Raji (cell line): ENCODE results near the gene STOX2.

Experiments used
- POLR2A ChIP-seq: IDR thresholded peaks from 2 replicates; pipeline ENCODE4 v1.6.1; 2011; ENCODE audit warnings: low read depth, low read length, control low read depth; ENCODE audit not compliant: insufficient read depth

Gene STOX2

DNA sequence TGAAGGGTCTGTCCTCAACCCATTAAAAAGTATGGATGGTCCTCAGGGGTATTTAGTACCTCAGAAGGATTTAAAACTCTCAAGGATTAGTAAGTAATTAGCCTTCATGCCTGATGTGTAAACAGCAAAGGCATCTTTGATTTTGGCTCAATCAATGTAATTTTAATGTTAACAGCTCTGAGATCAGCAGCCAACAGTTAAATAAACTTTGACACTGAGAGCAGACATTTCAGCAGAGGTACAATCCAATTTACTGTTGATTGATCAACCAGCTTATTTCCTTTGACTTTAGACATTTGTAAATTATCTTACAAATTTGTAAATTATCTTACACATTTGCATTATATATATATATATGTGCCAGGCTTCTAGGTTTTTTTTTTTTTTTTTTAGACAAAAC lies 36.9 kb downstream of the STOX2 start:
- no peak for TF ChIP-seq POLR2A

DNA sequence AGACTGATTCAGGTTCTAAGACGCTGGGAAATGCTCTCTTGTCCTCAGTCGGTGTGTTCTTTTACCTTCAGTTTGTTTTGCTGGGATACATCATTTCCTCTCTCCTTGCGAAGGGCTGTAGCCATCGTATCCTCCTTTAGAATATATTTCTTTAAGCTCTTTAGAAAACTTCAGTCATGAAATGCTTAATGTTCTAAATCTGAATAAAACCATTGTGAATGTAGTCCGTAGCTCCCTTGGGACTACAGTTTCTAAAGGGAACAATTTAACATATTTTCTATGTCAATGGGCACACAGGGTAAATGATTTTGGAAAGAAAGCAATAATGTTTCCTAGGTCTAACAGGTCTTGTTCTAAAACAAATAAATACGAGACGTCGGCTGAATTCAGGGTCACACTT lies 40.6 kb downstream of the STOX2 start:
- no peak for TF ChIP-seq POLR2A

DNA sequence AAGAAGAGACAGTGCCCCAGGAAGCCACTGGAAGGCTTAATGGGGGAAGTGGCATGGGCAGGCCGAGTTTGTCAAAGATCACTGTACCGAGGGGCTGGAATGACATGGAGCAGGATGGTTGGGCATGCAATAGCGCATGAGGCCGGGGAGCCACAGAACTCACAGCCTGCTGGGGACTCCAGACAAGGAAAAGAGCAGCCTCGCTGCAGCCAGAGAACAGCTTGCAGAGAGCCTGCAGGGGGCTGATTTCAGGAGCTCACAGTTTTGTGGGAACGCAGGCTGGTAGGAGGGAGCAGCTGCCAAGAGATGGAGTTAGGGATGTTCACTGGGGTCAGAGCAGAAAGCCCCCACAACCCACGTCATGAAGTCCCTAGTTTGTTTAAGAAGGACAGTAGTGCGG lies 45.4 kb downstream of the STOX2 start:
- TF ChIP-seq POLR2A, result no peak

DNA sequence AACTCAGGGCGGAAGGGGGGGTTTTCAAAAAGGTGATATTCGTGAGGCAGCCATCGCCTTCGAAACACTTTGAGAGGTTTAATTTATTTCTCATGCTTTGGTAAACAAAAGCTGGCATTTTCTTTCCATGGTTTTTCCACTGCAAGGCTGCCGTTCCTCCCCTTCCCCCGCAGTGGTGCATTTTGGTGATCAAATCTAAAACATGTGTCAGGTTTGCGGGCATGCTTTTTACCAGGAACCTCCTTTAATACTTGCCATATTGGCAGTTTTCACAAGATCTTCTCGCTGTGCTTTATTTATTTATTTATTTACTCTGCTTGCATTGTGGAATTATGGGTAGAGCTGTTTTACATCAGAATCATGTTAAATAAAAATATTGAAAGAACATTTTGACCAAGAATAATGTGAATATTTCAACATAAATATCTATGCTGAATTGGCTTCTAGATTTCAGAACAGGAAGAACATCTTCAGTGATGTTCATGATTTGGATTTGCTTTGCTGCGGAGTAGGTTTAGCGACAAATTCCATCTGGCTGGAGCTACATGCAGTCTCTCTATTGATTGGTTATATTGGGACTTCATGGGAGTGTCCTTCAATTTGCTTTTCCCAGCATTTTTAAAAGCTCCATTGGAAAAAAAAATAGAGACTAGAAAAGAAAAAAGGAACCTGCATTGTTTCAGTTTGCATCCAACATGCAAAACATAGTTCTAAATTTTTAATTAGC lies 54.4 kb downstream of the STOX2 start:
- TF ChIP-seq POLR2A, result no peak

DNA sequence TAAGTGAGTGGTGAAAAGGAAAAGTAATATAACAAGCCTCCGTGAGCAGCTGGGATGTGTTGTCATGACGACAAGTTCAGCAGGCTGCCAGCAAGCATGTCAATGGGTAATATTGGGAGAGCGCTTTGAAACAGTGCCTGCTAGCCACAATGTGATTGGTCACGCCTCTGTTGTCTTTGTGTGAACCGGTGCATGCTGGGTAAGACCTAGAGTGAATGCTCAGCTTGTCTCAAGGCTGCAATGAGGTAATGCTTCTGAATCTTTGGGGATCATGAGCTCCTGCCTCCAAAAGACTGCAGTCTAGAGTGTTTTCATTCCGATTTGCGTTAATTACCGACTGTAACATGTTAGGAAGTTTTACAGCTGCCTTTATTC lies 54.9 kb downstream of the STOX2 start:
- TF ChIP-seq POLR2A, result no peak

DNA sequence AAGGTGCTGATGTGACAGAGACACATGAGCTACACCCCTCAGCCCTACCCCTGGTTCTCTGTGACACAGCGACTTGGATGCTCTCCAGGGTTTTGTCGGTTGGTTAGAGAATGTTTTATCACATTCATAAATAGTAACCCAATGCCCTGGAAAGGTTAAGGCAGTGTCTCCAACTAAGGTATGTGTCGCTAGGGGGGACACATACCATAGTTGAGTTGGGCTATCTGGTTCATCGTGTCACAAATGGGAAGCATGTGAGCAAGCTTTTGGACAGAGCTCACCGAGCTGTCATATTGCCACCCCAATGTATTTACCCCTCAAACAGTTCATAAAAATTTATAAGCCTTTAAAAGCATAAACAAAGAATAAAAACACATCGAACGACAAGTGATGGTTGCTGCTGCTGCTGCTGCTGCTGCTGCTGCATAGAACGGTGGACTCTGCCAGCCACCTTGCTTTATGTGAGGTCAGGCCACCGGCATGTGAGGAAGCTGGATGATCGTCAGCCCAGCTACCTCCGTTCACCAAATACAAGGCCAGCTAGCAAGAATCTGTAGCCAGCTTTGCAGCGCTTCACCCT lies 55.9 kb downstream of the STOX2 start:
- TF ChIP-seq POLR2A, result no peak

DNA sequence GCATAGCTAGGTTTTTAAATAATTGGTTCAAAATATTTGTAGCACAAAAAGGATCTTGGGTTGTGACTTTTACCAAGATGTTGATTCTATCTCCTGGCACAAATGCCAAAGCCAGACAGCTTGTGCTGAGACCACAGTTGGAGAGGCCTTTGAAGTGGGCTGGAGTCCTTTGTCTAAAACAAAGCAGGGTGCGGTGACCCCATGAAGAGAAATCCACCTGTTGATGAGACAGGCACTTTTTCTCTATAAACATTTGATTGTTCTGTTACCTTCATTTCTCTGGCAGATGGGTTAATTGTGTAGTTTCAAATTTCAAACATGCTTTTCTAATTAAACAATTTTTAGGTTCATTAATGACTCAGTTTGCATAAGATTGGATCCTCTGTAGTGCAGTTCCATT lies 56.7 kb downstream of the STOX2 start:
- TF ChIP-seq POLR2A, result no peak

DNA sequence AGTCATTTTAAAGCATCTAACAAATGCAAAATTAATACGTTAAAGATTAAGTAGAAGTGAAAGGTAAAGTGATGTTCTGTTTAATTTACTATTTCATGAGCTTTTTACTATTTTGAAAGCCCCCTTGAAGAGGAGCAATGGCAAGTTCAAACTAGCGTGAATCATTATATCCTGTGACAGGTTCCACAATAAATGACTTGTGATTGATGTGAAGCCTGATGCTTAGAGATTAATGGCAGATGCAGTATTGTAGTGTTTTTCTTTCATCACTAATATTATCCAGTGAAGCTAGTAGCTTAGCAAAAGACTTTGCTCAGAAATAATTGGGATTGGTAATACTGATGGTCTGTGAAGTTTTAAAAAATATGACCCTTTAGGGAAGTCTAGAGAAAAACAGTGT lies 57.3 kb downstream of the STOX2 start:
- TF ChIP-seq POLR2A, result no peak

DNA sequence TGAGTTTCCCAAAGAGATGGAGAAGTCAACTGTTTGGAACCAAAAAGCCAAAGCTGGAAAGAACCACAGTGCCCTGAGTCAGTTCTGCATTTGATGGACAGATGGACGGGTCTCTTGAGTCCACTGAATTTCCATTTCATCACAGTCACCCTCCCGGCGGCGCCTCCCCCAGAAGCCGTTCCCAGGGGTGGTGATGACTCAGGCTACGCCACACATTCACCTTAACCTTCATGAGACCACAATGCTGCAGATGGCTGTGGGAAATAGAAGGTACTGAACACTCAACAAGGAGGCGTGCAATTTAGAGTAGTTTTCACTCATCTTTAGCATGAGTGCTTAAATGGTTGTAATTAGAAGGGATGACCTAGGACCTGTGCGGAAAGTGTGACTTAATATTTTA lies 61.3 kb downstream of the STOX2 start:
- TF ChIP-seq POLR2A, result no peak

DNA sequence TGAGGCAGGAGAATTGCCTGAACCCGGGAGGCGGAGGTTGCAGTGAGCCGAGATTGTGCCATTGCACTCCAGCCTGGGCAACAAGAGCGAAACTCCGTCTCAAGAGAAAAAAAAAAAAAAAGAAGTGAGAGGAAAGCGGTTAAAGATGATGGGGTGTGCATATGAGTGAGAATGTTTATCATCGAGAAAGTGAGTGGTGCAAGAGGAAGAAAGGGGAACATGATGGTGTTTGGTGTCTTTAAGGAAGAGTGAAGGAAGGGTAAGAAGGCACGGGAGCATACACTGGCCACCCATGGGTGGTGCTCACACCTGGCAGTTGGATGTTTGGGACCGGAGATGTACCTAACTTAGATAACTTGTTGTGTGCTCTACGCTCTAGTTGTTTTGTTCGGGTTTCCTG lies 62.2 kb downstream of the STOX2 start:
- no peak for TF ChIP-seq POLR2A

DNA sequence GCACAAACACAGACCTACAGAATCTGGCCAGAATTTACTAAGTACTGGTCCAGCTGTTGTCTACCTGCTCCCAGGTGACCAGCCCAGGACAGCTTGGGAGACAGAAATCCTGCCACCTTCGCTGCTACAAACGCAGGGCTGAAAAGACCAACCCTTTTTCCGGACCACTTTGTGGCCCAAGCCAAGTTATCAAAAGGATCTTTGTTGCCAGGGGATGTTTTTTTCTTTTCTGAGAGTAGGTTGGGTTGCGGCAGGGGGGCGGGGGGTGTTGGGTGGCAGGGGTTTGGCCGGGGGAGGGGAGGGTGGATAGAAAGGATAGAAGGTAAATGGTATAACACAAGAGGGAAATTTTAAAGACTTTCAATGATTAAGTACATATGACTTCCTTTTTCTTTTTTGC lies 63.4 kb downstream of the STOX2 start:
- TF ChIP-seq POLR2A, result no peak

DNA sequence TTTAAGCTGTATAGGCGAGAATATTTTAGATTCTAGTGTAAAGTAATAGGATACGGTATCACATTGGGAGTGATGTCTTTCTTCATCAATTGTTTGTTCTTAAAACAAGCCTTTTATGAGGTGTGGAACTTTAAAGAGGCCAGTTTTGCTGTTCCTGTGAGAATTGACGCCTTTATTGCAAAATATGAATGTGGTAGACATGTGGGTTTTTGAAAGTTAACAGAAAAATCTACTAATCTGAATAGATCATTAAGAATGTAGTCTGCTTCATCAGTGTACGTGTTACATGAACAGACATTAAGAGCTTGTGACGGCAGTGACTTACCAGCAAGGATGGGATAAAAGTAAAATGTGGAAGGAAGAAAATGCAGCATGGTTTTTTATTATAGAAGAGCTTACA lies 63.8 kb downstream of the STOX2 start:
- TF ChIP-seq POLR2A, result no peak

DNA sequence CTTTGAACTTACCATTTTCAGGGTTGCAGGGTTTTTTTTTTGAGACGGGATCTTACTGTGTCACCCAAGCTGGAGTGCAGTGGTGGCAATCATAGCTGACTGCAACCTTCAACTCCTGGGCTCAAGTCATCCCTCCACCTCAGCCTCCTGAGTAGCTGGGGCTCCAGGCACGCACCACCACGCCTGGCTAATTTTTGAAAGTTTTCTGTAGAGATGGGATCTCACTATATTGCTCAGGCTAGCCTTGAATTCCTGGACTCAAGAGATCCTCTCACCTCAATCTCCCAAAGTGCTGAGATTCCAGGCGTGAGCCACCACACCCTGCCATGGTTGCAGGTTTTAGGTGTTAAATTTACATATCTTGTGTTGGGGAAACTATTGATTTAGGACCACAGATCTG lies 64.5 kb downstream of the STOX2 start:
- TF ChIP-seq POLR2A, result no peak

DNA sequence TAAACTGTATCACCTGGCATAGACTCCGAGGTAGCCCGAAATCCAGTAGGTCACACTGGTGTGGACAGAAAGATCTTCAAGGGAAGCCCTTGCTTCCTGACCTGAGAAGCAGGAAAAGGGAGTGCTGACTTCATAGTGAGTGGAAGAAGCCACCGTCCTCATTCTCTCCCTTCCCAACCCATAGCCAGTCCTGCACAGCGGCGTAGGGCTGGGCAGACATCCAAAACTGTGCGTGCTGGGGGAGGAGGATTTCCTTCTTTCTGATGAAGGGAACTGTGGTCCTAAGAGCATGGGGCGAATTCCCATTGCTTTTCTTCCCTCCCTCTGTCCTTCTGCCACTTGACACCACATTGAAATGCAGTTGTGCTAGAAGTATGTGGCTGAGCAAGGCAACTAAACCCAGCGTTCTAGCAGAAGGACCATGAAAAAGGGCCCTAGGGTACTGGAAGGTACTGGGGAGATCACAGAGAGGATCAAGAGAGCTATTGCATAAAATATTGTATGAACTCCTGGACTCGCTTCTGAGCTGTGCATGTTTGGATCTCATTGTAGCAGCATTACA lies 66.9 kb downstream of the STOX2 start:
- no peak for TF ChIP-seq POLR2A

DNA sequence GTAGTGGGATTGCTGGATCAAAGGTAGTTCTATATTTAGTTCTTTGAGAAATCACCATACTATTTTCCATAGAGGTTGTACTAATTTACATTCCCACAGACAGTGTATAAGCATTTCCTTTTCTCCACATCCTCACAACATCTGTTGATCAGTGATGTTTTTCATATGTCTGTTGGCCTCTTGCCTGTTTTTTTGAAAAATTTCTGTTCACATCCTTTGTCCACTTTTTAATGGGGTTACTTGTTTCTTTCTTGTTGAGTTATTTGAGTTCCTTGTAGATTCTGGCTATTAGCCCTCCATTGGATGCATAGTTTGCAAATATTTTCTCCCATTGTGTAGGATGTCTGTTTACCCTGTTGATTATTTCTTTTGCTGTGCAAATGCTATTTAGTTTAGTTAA lies 72.6 kb downstream of the STOX2 start:
- TF ChIP-seq POLR2A, result no peak

DNA sequence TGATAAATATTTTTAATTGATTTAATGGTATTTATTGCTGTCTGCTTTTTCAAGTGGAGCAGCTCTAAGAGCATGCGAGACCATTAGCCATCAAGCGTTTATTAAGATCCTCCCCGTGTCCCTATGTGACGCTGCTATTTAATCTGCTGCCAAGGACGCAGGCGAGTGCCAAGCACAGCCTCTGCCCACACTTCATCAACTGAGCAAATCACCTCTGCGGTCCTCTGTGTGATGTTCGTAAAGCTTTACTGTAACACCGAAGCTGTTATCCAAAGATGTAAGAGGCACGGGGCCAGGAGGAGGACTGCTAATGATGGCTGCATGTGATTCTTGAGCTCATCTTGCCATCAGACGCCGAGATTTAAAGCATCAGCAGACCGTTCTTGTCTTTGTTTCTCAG lies 79.5 kb downstream of the STOX2 start:
- no peak for TF ChIP-seq POLR2A

DNA sequence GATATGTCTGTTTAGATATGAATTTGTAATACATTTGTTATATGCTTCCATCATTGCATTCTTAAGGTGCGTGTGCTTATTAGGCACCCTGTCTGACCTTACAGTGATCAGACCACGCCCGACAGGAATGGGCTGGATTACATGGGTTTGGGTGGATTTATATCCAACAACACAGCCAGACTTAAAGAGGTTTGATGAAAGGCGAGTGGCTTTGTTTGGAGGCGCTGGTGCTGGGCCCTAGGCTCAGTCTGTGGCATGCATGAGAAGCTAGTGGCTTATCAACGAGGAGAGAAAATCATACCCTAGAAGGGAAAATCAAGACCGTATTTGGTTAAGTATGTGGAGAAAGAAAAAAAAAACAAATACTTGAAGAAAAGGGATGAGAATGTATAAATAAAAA lies 80.7 kb downstream of the STOX2 start:
- no peak for TF ChIP-seq POLR2A
